ENCODE measurements around the gene SPR.
"Not testable (repeated sequence)": the region's sequence is repeated elsewhere in the genome, so short reads cannot be mapped to it uniquely, and the experiment has no call there.

SPR gene

GRCh38 chr2:72901426-72901825 is 14.2 kb downstream of the SPR start:
- H3K27ac ChIP-seq (ENCODE audit: low read length): no peak overlapping the region
- no peaks in the 10 kb centered on the region for H3K36me3 ChIP-seq (replicated peaks; ENCODE audit: low read depth, low read length)
- H3K4me2 ChIP-seq (ENCODE audit: low read length): no peak overlapping the region
- no peaks in the 10 kb centered on the region for H4K20me1 ChIP-seq (ENCODE audit: insufficient read depth, low read length)
- H3K79me2 ChIP-seq (ENCODE audit: low read length): no peaks in the 10 kb centered on the region
- H3K9ac ChIP-seq (ENCODE audit: low read length): no peak overlapping the region
- H3K27me3 ChIP-seq (ENCODE audit: low read depth, low read length): peaks cover 12% of the 10 kb centered on the region; the same call in 1 of the 2 replicates
- TF ChIP-seq, protein P1, sequence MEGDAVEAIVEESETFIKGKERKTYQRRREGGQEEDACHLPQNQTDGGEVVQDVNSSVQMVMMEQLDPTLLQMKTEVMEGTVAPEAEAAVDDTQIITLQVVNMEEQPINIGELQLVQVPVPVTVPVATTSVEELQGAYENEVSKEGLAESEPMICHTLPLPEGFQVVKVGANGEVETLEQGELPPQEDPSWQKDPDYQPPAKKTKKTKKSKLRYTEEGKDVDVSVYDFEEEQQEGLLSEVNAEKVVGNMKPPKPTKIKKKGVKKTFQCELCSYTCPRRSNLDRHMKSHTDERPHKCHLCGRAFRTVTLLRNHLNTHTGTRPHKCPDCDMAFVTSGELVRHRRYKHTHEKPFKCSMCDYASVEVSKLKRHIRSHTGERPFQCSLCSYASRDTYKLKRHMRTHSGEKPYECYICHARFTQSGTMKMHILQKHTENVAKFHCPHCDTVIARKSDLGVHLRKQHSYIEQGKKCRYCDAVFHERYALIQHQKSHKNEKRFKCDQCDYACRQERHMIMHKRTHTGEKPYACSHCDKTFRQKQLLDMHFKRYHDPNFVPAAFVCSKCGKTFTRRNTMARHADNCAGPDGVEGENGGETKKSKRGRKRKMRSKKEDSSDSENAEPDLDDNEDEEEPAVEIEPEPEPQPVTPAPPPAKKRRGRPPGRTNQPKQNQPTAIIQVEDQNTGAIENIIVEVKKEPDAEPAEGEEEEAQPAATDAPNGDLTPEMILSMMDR (IDR thresholded peaks at IDR 0.05; ENCODE audit: low read depth, low read length): no peak
- TF ChIP-seq EZH2phosphoT487 (IDR thresholded peaks at IDR 0.05; ENCODE audit: low read depth): no peak
- no peaks in the 10 kb centered on the region for H3K4me1 ChIP-seq (ENCODE audit: low read length)
- H2AFZ ChIP-seq (ENCODE audit: low read depth, low read length): no peak overlapping the region
- no peak overlapping the region for H3K4me3 ChIP-seq (ENCODE audit: low read length)
- H3K9me3 ChIP-seq (ENCODE audit: insufficient read depth, low read length): no peaks in the 10 kb centered on the region

DNA sequence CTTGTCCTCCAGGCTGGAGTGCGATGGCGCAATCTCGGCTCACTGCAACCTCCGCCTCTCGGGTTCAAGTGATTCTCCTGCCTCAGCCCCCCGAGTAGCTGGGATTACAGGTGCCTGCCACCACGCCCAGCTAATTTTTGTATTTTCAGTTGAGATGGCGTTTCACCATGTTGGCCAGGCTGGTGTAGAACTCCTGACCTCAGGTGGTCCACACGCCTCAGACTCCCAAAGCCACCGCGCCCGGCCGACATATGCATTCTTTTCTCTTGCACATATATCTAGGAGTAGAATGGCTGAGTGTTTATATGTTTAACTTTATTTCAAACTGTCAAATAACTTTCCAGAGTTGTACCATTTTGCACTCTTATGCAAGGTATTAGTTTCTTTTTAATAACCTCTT is 20.2 kb downstream of the SPR start:
- peaks cover 44% of the 10 kb centered on the region for H3K27me3 ChIP-seq (ENCODE audit: low read depth, low read length)
- H3K4me3 ChIP-seq (ENCODE audit: low read length): not testable (repeated sequence)

GRCh38 chr2:72908741-72909140 is 21.5 kb downstream of the SPR start:
- Histone ChIP-seq H4K20me1 (ENCODE audit: insufficient read depth, low read length) (no peaks in the 10 kb centered on the region), H3K36me3 (replicated peaks; ENCODE audit: low read depth, low read length) (no peaks in the 10 kb centered on the region), H3K79me2 (ENCODE audit: low read length) (no peaks in the 10 kb centered on the region), H3K4me2 (ENCODE audit: low read length) (no peak overlapping the region), H3K9ac (ENCODE audit: low read length) (no peak overlapping the region), H3K9me3 (ENCODE audit: insufficient read depth, low read length) (no peaks in the 10 kb centered on the region), H3K27me3 (ENCODE audit: low read depth, low read length) (peaks cover 46% of the 10 kb centered on the region), H2AFZ (ENCODE audit: low read depth, low read length) (no peak overlapping the region), H3K4me1 (ENCODE audit: low read length) (no peaks in the 10 kb centered on the region), H3K4me3 (ENCODE audit: low read length) (no peak overlapping the region), H3K27ac (ENCODE audit: low read length) (no peak overlapping the region)
- TF ChIP-seq, protein P1 (IDR thresholded peaks at IDR 0.05; ENCODE audit: low read depth, low read length): no peak
- no peak for TF ChIP-seq EZH2phosphoT487 (IDR thresholded peaks at IDR 0.05; ENCODE audit: low read depth)

More for the DNA sequence above, 20.2 kb downstream of the SPR start:
- H3K27ac ChIP-seq (ENCODE audit: low read length); H2AFZ ChIP-seq (ENCODE audit: low read depth, low read length); H3K9ac ChIP-seq (ENCODE audit: low read length); H3K4me2 ChIP-seq (ENCODE audit: low read length); H3K9me3 ChIP-seq (ENCODE audit: insufficient read depth, low read length); H4K20me1 ChIP-seq (ENCODE audit: insufficient read depth, low read length); H3K79me2 ChIP-seq (ENCODE audit: low read length); H3K4me1 ChIP-seq (ENCODE audit: low read length); H3K36me3 ChIP-seq (replicated peaks; ENCODE audit: low read depth, low read length): not testable (repeated sequence)

DNA sequence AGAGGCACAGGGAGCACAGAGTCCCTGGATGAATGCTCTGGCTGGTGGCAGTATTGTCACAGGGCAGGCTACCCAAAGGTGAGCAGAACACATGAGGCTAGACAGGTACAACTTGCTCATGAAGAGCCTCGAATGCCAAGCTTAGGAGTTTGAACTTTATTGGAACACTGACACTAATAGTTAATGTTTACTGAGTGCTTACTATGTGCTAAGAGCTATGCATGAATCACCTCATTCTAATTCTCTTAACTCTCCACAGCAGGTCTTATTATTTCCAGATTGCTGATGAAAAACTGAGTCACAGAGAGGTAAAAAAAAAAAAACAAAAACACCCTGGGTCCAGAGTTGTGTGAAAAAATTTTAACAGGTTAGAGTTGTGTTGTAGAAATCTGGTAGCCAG is 24.0 kb downstream of the SPR start:
- no peaks in the 10 kb centered on the region for H3K79me2 ChIP-seq (ENCODE audit: low read length)
- H2AFZ ChIP-seq (ENCODE audit: low read depth, low read length): no peak overlapping the region
- no peaks in the 10 kb centered on the region for H4K20me1 ChIP-seq (ENCODE audit: insufficient read depth, low read length)
- TF ChIP-seq EZH2phosphoT487 (IDR thresholded peaks at IDR 0.05; ENCODE audit: low read depth): no peak
- TF ChIP-seq, protein P1 (IDR thresholded peaks at IDR 0.05; ENCODE audit: low read depth, low read length): no peak
- H3K9ac ChIP-seq (ENCODE audit: low read length): no peak overlapping the region
- no peak overlapping the region for H3K4me3 ChIP-seq (ENCODE audit: low read length)
- H3K36me3 ChIP-seq (replicated peaks; ENCODE audit: low read depth, low read length): no peaks in the 10 kb centered on the region
- H3K9me3 ChIP-seq (ENCODE audit: insufficient read depth, low read length): no peaks in the 10 kb centered on the region
- no peaks in the 10 kb centered on the region for H3K4me1 ChIP-seq (ENCODE audit: low read length)
- no peak overlapping the region for H3K27ac ChIP-seq (ENCODE audit: low read length)
- peaks cover 55% of the 10 kb centered on the region for H3K27me3 ChIP-seq (ENCODE audit: low read depth, low read length)
- no peak overlapping the region for H3K4me2 ChIP-seq (ENCODE audit: low read length)

All from OCI-LY3 (cell line).